WTC11 (cell line): ENCODE data around the gene LAMA3. TPM values are rescaled to one million over a fixed set of nuclear protein-coding genes. Genes with fewer than 3 reads are reported as not detected.

Experiments used
- ATAC-seq: fragments of 200-7000 bp; cut with Tn5 transposase; 2 replicates; pipeline ENCODE4 v1.10.0; 2021; ENCODE audit warnings: mild to moderate bottlenecking, moderate library complexity
- CTCF ChIA-PET: fragments of 300-600 bp; sonication (Branson Sonifier 250); formaldehyde crosslinking; loops from one replicate; lab custom pipeline; 2021; ENCODE audit warnings: antibody characterized with exemption; lab: Charles Lee
- POLR2A ChIA-PET: fragments of 350-600 bp; sonication (Branson Sonifier 250); formaldehyde crosslinking; loops from one replicate; lab custom pipeline; 2021; ENCODE audit warnings: antibody characterized with exemption; lab: Charles Lee
- DNase-seq: peaks from one replicate; pipeline ENCODE4 v3.0.0; 2021; ENCODE audit warnings: low spot score
- H3K27ac Mint-ChIP-seq: 2 replicates; pipeline ENCODE4 v1.8.0; 2021; ENCODE audit warnings: mixed read lengths
- H3K27me3 Mint-ChIP-seq: 2 replicates; pipeline ENCODE4 v1.8.0; 2021; ENCODE audit warnings: low read depth, mild to moderate bottlenecking, moderate library complexity, mixed read lengths
- H3K36me3 Mint-ChIP-seq: 2 replicates; pipeline ENCODE4 v1.8.0; 2021; ENCODE audit warnings: mixed read lengths
- H3K4me1 Mint-ChIP-seq: 2 replicates; pipeline ENCODE4 v1.8.0; 2022; ENCODE audit warnings: mixed read lengths
- H3K4me3 Mint-ChIP-seq: 2 replicates; pipeline ENCODE4 v1.8.0; 2021; ENCODE audit warnings: mild to moderate bottlenecking, moderate library complexity, mixed read lengths
- H3K9me3 Mint-ChIP-seq: 2 replicates; pipeline ENCODE4 v1.8.0; 2021; ENCODE audit warnings: mixed read lengths
- ATF6 ChIP-seq: sonication (generic); formaldehyde crosslinking; IDR thresholded peaks from 2 replicates; pipeline ENCODE4 v1.8.1; 2023; ENCODE audit warnings: mild to moderate bottlenecking, missing genetic modification reagents
- CREB1 ChIP-seq: sonication (generic); formaldehyde crosslinking; IDR thresholded peaks from 2 replicates; pipeline ENCODE4 v1.8.0; 2023; ENCODE audit warnings: mild to moderate bottlenecking, missing genetic modification reagents
- FOXP4 ChIP-seq: sonication (generic); formaldehyde crosslinking; IDR thresholded peaks from 2 replicates; pipeline ENCODE4 v1.8.0; 2022; ENCODE audit warnings: mild to moderate bottlenecking, missing genetic modification reagents
- GRHL2 ChIP-seq: fragments of 250-450 bp; sonication (Bioruptor Pico); IDR thresholded peaks from 2 replicates; pipeline ENCODE4 v1.8.0; 2022; ENCODE audit warnings: mild to moderate bottlenecking, moderate library complexity; ENCODE audit not compliant: insufficient replicate concordance, severe bottlenecking
- JAZF1 ChIP-seq: fragments of 250-450 bp; sonication (Bioruptor Pico); IDR thresholded peaks from 2 replicates; pipeline ENCODE4 v1.9.0; 2021; ENCODE audit warnings: moderate library complexity, mild to moderate bottlenecking, inconsistent platforms
- KAT7 ChIP-seq: sonication (generic); formaldehyde crosslinking; IDR thresholded peaks from 2 replicates; pipeline ENCODE4 v1.8.1; 2023; ENCODE audit warnings: missing genetic modification reagents, mild to moderate bottlenecking, borderline replicate concordance
- NR1H2 ChIP-seq: sonication (generic); formaldehyde crosslinking; IDR thresholded peaks from 2 replicates; pipeline ENCODE4 v1.9.0; 2021; ENCODE audit warnings: mild to moderate bottlenecking, moderate library complexity, missing genetic modification reagents
- OVOL2 ChIP-seq: fragments of 250-450 bp; sonication (Bioruptor Pico); IDR thresholded peaks from 2 replicates; pipeline ENCODE4 v1.9.0; 2021; ENCODE audit warnings: mild to moderate bottlenecking, borderline replicate concordance
- PREB ChIP-seq: sonication (generic); formaldehyde crosslinking; IDR thresholded peaks from 2 replicates; pipeline ENCODE4 v1.8.1; 2022; ENCODE audit warnings: mild to moderate bottlenecking, missing genetic modification reagents, moderate library complexity, borderline replicate concordance
- SP1 ChIP-seq: sonication (generic); formaldehyde crosslinking; conservative IDR thresholded peaks from 2 replicates; pipeline ENCODE4 v1.8.1; 2022; ENCODE audit warnings: missing genetic modification reagents
- ZNF263 ChIP-seq: sonication (generic); formaldehyde crosslinking; IDR thresholded peaks from 2 replicates; pipeline ENCODE4 v1.8.1; 2022; ENCODE audit warnings: low read depth, mild to moderate bottlenecking, moderate library complexity, missing genetic modification reagents
- ZSCAN18 ChIP-seq: fragments of 250-450 bp; sonication (Bioruptor Pico); IDR thresholded peaks from 2 replicates; pipeline ENCODE4 v2.1.2; 2022; ENCODE audit warnings: mild to moderate bottlenecking, moderate library complexity
- total RNA-seq: library from RNA; stranded (reverse); gene quantifications from 3 replicates; pipeline ENCODE4 v1.2.3, GENCODE V29; 2021
- TF ChIP-seq, protein P1 (sequence below): fragments of 250-450 bp; sonication (Bioruptor Pico); IDR thresholded peaks from 2 replicates; pipeline ENCODE4 v1.9.0; 2021; ENCODE audit warnings: mild to moderate bottlenecking, borderline replicate concordance
- TF ChIP-seq, protein P2 (sequence below): fragments of 200-600 bp; IDR thresholded peaks from 2 replicates; pipeline ENCODE4 v1.8.0; 2022; ENCODE audit warnings: antibody characterized with exemption
- TF ChIP-seq, protein P3 (sequence below): sonication (generic); formaldehyde crosslinking; IDR thresholded peaks from 2 replicates; pipeline ENCODE4 v1.8.1; 2023; ENCODE audit warnings: mild to moderate bottlenecking, missing genetic modification reagents

Gene LAMA3
- total RNA-seq, 1 experiment from 2014 or later, result 0.83 TPM

GRCh38 chr18:23661735-23662308 lies 27.4 kb upstream of the LAMA3 start:
- no peak overlapping the region for H3K27ac Mint-ChIP-seq
- POLR2A ChIA-PET, result no interaction called here

More at GRCh38 chr18:23661735-23662308, 27.4 kb upstream of the LAMA3 start:
- TF ChIP-seq, protein P1, sequence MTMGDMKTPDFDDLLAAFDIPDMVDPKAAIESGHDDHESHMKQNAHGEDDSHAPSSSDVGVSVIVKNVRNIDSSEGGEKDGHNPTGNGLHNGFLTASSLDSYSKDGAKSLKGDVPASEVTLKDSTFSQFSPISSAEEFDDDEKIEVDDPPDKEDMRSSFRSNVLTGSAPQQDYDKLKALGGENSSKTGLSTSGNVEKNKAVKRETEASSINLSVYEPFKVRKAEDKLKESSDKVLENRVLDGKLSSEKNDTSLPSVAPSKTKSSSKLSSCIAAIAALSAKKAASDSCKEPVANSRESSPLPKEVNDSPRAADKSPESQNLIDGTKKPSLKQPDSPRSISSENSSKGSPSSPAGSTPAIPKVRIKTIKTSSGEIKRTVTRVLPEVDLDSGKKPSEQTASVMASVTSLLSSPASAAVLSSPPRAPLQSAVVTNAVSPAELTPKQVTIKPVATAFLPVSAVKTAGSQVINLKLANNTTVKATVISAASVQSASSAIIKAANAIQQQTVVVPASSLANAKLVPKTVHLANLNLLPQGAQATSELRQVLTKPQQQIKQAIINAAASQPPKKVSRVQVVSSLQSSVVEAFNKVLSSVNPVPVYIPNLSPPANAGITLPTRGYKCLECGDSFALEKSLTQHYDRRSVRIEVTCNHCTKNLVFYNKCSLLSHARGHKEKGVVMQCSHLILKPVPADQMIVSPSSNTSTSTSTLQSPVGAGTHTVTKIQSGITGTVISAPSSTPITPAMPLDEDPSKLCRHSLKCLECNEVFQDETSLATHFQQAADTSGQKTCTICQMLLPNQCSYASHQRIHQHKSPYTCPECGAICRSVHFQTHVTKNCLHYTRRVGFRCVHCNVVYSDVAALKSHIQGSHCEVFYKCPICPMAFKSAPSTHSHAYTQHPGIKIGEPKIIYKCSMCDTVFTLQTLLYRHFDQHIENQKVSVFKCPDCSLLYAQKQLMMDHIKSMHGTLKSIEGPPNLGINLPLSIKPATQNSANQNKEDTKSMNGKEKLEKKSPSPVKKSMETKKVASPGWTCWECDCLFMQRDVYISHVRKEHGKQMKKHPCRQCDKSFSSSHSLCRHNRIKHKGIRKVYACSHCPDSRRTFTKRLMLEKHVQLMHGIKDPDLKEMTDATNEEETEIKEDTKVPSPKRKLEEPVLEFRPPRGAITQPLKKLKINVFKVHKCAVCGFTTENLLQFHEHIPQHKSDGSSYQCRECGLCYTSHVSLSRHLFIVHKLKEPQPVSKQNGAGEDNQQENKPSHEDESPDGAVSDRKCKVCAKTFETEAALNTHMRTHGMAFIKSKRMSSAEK (CRISPR knock-in tag), result no peak
- TF ChIP-seq CREB1 (CRISPR knock-in tag), result no peak
- TF ChIP-seq, protein P2, sequence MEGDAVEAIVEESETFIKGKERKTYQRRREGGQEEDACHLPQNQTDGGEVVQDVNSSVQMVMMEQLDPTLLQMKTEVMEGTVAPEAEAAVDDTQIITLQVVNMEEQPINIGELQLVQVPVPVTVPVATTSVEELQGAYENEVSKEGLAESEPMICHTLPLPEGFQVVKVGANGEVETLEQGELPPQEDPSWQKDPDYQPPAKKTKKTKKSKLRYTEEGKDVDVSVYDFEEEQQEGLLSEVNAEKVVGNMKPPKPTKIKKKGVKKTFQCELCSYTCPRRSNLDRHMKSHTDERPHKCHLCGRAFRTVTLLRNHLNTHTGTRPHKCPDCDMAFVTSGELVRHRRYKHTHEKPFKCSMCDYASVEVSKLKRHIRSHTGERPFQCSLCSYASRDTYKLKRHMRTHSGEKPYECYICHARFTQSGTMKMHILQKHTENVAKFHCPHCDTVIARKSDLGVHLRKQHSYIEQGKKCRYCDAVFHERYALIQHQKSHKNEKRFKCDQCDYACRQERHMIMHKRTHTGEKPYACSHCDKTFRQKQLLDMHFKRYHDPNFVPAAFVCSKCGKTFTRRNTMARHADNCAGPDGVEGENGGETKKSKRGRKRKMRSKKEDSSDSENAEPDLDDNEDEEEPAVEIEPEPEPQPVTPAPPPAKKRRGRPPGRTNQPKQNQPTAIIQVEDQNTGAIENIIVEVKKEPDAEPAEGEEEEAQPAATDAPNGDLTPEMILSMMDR, result no peak
- TF ChIP-seq ZSCAN18, result no peak
- no peak for TF ChIP-seq GRHL2
- TF ChIP-seq NR1H2 (CRISPR knock-in tag), result no peak
- TF ChIP-seq PREB, result no peak
- no peak for TF ChIP-seq ZNF263
- TF ChIP-seq, protein P3, sequence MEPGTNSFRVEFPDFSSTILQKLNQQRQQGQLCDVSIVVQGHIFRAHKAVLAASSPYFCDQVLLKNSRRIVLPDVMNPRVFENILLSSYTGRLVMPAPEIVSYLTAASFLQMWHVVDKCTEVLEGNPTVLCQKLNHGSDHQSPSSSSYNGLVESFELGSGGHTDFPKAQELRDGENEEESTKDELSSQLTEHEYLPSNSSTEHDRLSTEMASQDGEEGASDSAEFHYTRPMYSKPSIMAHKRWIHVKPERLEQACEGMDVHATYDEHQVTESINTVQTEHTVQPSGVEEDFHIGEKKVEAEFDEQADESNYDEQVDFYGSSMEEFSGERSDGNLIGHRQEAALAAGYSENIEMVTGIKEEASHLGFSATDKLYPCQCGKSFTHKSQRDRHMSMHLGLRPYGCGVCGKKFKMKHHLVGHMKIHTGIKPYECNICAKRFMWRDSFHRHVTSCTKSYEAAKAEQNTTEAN (CRISPR knock-in tag), result no peak
- TF ChIP-seq KAT7, result no peak
- TF ChIP-seq FOXP4 (CRISPR knock-in tag), result no peak
- no peak for TF ChIP-seq OVOL2
- no peak for TF ChIP-seq JAZF1
- TF ChIP-seq ATF6 (CRISPR knock-in tag), result no peak
- no peak for TF ChIP-seq SP1 (CRISPR knock-in tag)
- peaks cover 34% of the 10 kb centered on the region for H3K4me1 Mint-ChIP-seq
- H3K36me3 Mint-ChIP-seq, result no peaks in the 10 kb centered on the region
- no peaks in the 10 kb centered on the region for H3K9me3 Mint-ChIP-seq
- ATAC-seq (no peak), DNase-seq (no peak)
- H3K4me3 Mint-ChIP-seq, result peak overlapping the region; percentile 73
- peaks cover 24% of the 10 kb centered on the region for H3K27me3 Mint-ChIP-seq
- CTCF ChIA-PET, result no interaction called here
